ENCODE results near the gene RNASE7.

DNA sequence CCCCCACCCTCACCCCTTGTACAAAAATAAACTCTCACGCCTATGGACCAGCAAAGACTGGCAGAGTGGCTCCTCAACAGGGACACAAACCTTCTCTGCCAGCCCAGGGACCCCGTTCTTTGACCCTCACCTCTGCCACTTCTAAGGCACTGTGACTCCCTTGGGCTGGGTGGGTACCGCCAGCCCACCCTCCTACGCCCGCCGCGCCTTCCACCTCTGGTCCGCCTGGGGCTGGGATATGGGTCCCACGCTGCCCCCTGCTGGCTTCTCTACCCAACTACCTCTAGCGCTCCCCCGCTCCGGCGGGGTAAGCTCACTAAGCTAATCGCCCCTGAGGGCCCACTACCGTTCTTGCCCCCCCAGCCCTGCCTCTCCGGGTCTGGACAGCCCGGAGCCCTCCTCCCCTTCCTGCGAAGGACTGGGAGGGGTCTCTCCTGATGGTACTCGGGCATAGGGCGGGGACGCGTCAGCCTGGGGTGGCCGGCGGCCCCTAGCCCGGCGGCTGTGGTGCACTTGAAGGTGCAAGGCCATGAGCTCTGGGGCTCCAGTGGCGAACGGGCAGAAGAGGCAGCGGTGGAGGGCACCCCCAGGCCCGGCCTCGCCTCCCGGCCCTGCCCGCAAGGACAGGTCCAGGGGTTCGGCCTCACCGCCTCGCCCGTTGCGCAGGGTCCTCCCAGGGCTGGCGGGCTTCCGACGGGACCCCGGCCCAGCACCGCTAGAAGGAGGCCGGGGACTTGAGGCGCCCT, 48.2 kb downstream of the RNASE7 start:
- TF ChIP-seq EP300 (IDR thresholded peaks at IDR 0.05) (no peak), POLR2A (IDR thresholded peaks at IDR 0.05) (no peak), CTCF (IDR thresholded peaks at IDR 0.05) (peak in 1 of 3 donors; percentile 22)
